ENCODE data around the gene HERC5. TPM values are rescaled to one million over a fixed set of nuclear protein-coding genes. Genes with fewer than 3 reads are reported as not detected.

Gene HERC5
- total RNA-seq, 4 donors from 2014 or later = 2.8 to 12.4 (median 4.0) TPM

DNA sequence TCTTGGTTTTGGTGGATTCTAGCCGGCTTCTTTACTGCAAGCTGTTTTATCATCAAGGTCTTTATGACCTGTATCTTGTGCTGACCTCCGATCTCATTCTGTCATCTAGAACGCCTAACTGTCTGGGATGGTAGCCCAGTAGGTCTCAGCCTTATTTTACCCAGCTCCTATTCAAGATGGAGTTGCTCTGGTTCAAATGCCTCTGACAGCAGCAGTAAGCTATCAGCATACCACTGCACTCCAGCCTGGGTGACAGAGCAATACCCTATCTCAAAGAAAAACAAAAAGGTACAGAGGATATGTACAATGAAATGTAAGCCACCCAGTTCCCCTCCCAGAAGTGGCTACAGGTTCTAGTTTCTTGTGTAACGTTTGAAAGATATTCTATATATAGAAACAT, 42.2 kb upstream of the HERC5 start:
- Histone ChIP-seq H3K9me3 (no peaks in the 10 kb centered on the region), H3K4me1 (no peaks in the 10 kb centered on the region), H3K36me3 (no peaks in the 10 kb centered on the region), H3K4me3 (no peak overlapping the region), H3K27me3 (no peaks in the 10 kb centered on the region), H3K27ac (no peak overlapping the region)
- DNase-seq = no peak
- TF ChIP-seq, protein P1, sequence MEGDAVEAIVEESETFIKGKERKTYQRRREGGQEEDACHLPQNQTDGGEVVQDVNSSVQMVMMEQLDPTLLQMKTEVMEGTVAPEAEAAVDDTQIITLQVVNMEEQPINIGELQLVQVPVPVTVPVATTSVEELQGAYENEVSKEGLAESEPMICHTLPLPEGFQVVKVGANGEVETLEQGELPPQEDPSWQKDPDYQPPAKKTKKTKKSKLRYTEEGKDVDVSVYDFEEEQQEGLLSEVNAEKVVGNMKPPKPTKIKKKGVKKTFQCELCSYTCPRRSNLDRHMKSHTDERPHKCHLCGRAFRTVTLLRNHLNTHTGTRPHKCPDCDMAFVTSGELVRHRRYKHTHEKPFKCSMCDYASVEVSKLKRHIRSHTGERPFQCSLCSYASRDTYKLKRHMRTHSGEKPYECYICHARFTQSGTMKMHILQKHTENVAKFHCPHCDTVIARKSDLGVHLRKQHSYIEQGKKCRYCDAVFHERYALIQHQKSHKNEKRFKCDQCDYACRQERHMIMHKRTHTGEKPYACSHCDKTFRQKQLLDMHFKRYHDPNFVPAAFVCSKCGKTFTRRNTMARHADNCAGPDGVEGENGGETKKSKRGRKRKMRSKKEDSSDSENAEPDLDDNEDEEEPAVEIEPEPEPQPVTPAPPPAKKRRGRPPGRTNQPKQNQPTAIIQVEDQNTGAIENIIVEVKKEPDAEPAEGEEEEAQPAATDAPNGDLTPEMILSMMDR (IDR thresholded peaks at IDR 0.05) = no peak
- no peak for TF ChIP-seq POLR2A (IDR thresholded peaks at IDR 0.05)

DNA sequence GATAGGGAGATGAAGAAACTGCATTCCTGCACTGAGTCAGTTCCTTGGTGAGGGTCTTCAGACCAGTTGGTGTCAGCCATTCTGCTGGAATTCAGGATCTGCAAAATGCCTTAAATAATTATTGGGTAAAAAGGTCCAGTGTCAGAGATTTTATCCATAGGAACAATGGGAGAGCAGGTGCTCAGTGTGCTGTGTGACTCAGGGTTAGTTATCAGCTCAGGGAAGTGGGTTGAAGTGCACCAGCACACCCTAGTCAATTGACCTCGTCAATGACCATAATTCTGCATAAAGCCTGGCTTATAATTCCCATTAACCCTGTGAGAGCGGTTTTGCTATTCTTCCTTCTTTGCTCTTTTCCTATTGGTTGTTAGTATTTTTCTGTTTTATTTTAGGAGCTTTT, 40.9 kb upstream of the HERC5 start:
- H3K36me3 ChIP-seq = no peaks in the 10 kb centered on the region
- no peak overlapping the region for H3K4me3 ChIP-seq
- no peaks in the 10 kb centered on the region for H3K9me3 ChIP-seq
- H3K4me1 ChIP-seq = no peaks in the 10 kb centered on the region
- TF ChIP-seq, protein P1 (IDR thresholded peaks at IDR 0.05) = no peak
- no peak for TF ChIP-seq POLR2A (IDR thresholded peaks at IDR 0.05)
- peak in 1 of 3 donors; percentile 50 for DNase-seq
- no peaks in the 10 kb centered on the region for H3K27me3 ChIP-seq
- no peak overlapping the region for H3K27ac ChIP-seq

DNA sequence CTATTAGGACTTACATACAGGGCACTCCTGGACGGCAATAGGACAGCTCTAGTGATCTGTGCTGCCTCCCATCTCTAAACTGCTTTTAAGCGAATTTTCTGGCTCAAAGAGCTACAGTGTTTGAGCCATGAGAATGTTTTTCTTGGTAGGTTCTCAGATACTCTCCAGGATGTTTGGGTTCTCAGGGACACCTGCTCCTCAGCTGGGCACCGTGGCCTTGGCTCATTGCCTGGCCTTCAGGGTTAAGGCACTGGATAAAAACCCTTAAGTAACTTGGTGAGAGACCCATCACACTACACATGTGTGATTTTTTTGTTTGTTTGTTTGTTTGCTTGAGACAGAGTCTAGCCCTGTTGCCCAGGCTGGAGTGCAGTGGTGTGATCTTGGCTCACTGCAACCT, 38.5 kb upstream of the HERC5 start:
- no peaks in the 10 kb centered on the region for H3K36me3 ChIP-seq
- no peaks in the 10 kb centered on the region for H3K9me3 ChIP-seq
- DNase-seq = no peak
- no peaks in the 10 kb centered on the region for H3K4me1 ChIP-seq
- TF ChIP-seq POLR2A (IDR thresholded peaks at IDR 0.05) = no peak
- TF ChIP-seq, protein P1 (IDR thresholded peaks at IDR 0.05) = no peak
- H3K27ac ChIP-seq = no peak overlapping the region
- H3K4me3 ChIP-seq = no peak overlapping the region
- no peaks in the 10 kb centered on the region for H3K27me3 ChIP-seq

DNA sequence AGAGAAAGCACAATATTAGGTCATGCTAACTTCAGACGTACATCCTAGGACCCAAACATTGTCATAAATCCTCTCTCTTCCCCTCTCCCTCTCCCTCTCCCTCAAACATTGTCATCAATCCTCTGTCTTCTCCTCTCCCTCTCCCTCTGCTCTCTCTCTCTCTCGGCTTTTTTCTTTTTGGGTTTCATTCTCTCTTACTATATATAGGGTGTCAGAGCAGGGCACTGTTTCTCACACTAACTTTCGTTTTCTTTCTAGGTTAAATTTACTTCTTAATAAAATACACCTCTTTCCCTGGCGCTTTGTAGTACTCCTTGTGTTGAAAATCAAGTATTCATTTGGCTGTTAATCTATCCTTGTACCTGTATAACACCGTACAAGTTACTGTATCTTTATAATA, 37.0 kb upstream of the HERC5 start:
- Histone ChIP-seq H3K4me1 (no peaks in the 10 kb centered on the region), H3K27me3 (no peaks in the 10 kb centered on the region), H3K36me3 (peaks cover 0 to 3% (median 0%) of the 10 kb centered on the region in 3 donors), H3K9me3 (no peaks in the 10 kb centered on the region), H3K27ac (no peak overlapping the region), H3K4me3 (no peak overlapping the region)
- no peak for DNase-seq
- no peak for TF ChIP-seq POLR2A (IDR thresholded peaks at IDR 0.05)
- TF ChIP-seq, protein P1 (IDR thresholded peaks at IDR 0.05) = no peak

DNA sequence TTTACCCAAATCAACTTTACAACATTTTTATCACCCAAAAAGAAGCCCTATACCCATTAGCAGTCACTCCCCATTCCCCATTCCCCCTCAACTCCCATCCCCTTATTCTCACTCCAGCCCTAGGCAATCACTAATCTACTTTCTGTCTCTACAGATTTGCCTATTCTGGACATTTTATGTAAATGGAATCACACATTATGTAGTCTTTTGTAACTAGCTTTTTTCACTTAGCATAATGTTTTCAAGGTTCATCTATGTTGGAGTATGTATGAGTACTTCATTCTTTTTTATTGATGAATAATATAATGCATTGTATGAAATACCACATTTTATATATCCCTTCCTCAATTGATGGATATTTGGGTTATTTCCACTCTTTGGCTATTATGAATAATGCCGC, 36.1 kb upstream of the HERC5 start:
- H3K36me3 ChIP-seq = peaks cover 0 to 3% (median 0%) of the 10 kb centered on the region in 3 donors
- H3K4me3 ChIP-seq = no peak overlapping the region
- no peaks in the 10 kb centered on the region for H3K4me1 ChIP-seq
- DNase-seq = no peak
- H3K27ac ChIP-seq = no peak overlapping the region
- H3K9me3 ChIP-seq = no peaks in the 10 kb centered on the region
- no peaks in the 10 kb centered on the region for H3K27me3 ChIP-seq
- TF ChIP-seq, protein P1 (IDR thresholded peaks at IDR 0.05) = no peak
- no peak for TF ChIP-seq POLR2A (IDR thresholded peaks at IDR 0.05)

DNA sequence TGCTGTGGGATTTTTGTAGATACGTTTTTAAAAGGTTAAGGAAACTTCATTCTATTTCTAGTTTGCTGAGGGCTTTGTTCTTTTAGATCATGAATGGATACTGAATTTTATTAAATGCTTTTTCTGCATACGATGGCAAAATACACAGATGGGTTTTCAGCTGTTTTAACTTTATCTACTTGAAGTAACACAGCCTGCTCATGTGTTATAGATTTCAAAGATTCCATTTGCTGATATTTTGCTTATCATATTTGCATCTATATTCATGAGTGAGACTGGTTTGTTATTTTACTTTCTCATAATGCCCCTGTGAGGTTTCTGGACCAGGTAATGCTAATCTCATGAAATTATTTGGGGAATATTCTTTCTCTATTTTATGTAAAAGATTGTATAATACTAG, 34.5 kb upstream of the HERC5 start:
- H3K9me3 ChIP-seq = no peaks in the 10 kb centered on the region
- H3K27ac ChIP-seq = no peak overlapping the region
- DNase-seq = no peak
- H3K4me1 ChIP-seq = no peaks in the 10 kb centered on the region
- no peak for TF ChIP-seq POLR2A (IDR thresholded peaks at IDR 0.05)
- TF ChIP-seq, protein P1 (IDR thresholded peaks at IDR 0.05) = no peak
- no peaks in the 10 kb centered on the region for H3K27me3 ChIP-seq
- no peak overlapping the region for H3K4me3 ChIP-seq
- H3K36me3 ChIP-seq = peaks cover 0 to 3% (median 0%) of the 10 kb centered on the region in 3 donors
